ENCODE data around the gene MEGF9. TPM values are rescaled to one million over a fixed set of nuclear protein-coding genes. Genes with fewer than 3 reads are reported as not detected.
A peak's percentile ranks its signal among the peaks of the same experiment; 100 is the strongest.
"Not testable (repeated sequence)": the region's sequence is repeated elsewhere in the genome, so short reads cannot be mapped to it uniquely, and the experiment has no call there.

MEGF9 gene
- total and polyA plus RNA-seq, 12 donors, result 3.9 to 28.5 (median 19.7) TPM

DNA sequence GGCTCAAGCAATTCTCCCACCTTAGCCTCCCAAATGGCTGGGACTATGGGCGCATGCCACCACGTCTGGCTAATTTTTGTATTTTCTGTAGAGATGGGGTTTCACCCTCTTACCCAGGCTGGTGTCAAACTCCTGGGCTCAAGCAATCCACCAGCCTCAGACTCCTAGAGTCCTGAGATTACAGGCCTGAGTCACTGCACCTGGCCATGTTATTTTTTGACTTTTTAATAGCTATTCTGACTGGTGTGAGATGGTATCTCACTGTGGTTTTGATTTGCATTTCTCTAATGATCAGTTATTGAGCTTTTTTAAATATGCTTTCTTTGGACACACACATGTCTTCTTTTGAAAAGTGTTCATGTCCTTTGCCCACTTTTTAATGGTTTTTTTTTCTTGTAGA is 40.8 kb upstream of the MEGF9 start:
- intact Hi-C loops (cut with DNase I), result loop anchor here (5.0 to 10.0 kb wide), 2 partner anchors 180 to 307 kb away; no protein-coding TSS in a partner anchor
- H3K27ac ChIP-seq, result no peak overlapping the region
- no peak for DNase-seq

DNA sequence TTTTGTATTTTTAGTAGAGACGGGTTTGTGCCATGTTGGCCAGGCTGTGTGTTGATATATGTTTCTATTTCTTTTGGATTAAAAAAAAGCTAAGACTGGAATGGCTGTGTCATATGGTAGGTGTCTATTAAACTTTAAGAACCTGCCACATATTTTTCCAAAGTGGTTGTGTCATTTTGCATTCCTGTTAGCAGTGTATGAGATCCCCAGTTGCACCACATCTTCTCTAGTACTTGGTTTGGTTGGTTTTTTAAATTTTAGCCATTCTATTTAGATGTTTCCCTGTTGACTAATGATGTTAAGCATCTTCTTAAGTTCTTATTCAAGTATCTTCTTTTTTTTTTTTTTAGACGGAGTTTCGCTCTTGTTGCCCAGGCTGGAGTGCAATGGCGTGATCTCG is 36.2 kb upstream of the MEGF9 start:
- WGBS, 4 donors, result 88 to 95% (median 93%) methylated on average over 5 of the region's 5 CpGs
- intact Hi-C loops (cut with DNase I), result loop anchor here in 1 of 2 donors (10.0 kb wide), 1 partner anchor 184 kb away; no protein-coding TSS in a partner anchor
- Histone ChIP-seq H3K4me1 (replicated peaks in 1 of 2) (no peaks in the 10 kb centered on the region), H3K36me3 (replicated peaks in 1 of 2) (no peaks in the 10 kb centered on the region), H3K4me3 (no peak overlapping the region), H3K27ac (no peak overlapping the region), H3K9me3 (replicated peaks in 1 of 3) (no peaks in the 10 kb centered on the region), H3K27me3 (no peaks in the 10 kb centered on the region)
- no peak for DNase-seq
- TF ChIP-seq POLR2A (IDR thresholded peaks at IDR 0.05) (no peak), CTCF (IDR thresholded peaks at IDR 0.05) (no peak)

More for the DNA sequence above, 40.8 kb upstream of the MEGF9 start:
- TF ChIP-seq CTCF (IDR thresholded peaks at IDR 0.05), result no peak
- no peak for TF ChIP-seq POLR2A (IDR thresholded peaks at IDR 0.05)
- WGBS, 4 donors, result 91 to 99% (median 95%) methylated on average over 2 of the region's 2 CpGs
- Histone ChIP-seq H3K4me3 (no peak overlapping the region), H3K36me3 (replicated peaks in 1 of 2) (no peaks in the 10 kb centered on the region), H3K27me3 (no peaks in the 10 kb centered on the region), H3K9me3 (replicated peaks in 1 of 3) (no peaks in the 10 kb centered on the region), H3K4me1 (replicated peaks in 1 of 2) (peaks cover 0 to 10% of the 10 kb centered on the region in 2 donors)

- H3K4me1 ChIP-seq (replicated peaks in 1 of 2); intact Hi-C loops (cut with DNase I); H3K27me3 ChIP-seq; DNase-seq; H3K9me3 ChIP-seq (replicated peaks in 1 of 3); H3K4me3 ChIP-seq; H3K27ac ChIP-seq; H3K36me3 ChIP-seq (replicated peaks in 1 of 2): not testable (repeated sequence)
- 94 to 98% (median 97%) methylated on average over 10 to 26 of the region's 26 CpGs for WGBS, 4 donors
These were observed 32.1 kb upstream of the MEGF9 start for GRCh38 chr9:120746366-120746765.

DNA sequence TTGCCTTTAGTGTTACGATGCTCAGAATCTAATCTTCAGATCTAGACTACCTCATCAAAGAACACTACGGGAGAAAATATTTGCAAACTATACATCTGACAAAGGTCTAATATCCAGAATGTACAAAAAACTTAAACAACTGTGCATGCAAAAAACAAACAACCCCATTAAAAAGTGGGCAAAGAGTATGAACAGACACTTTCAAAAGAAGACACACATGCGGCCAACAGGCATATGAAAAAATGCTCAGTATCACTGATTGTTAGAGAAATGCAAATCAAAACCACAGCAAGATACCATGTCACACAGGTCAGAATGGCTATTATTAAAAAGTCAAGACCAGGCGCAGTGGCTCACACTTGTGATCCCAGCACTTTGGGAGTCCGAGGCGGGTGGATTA is 31.0 kb upstream of the MEGF9 start:
- no peak overlapping the region for H3K27ac ChIP-seq
- intact Hi-C loops (cut with DNase I), result no loop called here
- DNase-seq, result no peak
- no peaks in the 10 kb centered on the region for H3K27me3 ChIP-seq
- H3K4me1 ChIP-seq (replicated peaks in 1 of 2), result no peaks in the 10 kb centered on the region
- WGBS, 4 donors, result 89 to 97% (median 95%) methylated on average over 6 of the region's 6 CpGs
- H3K9me3 ChIP-seq (replicated peaks in 1 of 3), result no peaks in the 10 kb centered on the region
- H3K36me3 ChIP-seq (replicated peaks in 1 of 2), result no peaks in the 10 kb centered on the region
- TF ChIP-seq POLR2A (IDR thresholded peaks at IDR 0.05), result no peak
- no peak for TF ChIP-seq CTCF (IDR thresholded peaks at IDR 0.05)
- no peak overlapping the region for H3K4me3 ChIP-seq

- Histone ChIP-seq H3K9me3 (replicated peaks in 1 of 3) (no peaks in the 10 kb centered on the region), H3K4me1 (replicated peaks in 1 of 2) (no peaks in the 10 kb centered on the region), H3K4me3 (no peak overlapping the region), H3K27ac (no peak overlapping the region), H3K27me3 (no peaks in the 10 kb centered on the region), H3K36me3 (replicated peaks in 1 of 2) (no peaks in the 10 kb centered on the region)
- intact Hi-C loops (cut with DNase I), result no loop called here
- 77 to 86% (median 84%) methylated on average over 6 of the region's 6 CpGs for WGBS, 4 donors
- no peak for DNase-seq
- TF ChIP-seq CTCF (IDR thresholded peaks at IDR 0.05) (peak; percentile 66 to 83 (median 74)), POLR2A (IDR thresholded peaks at IDR 0.05) (no peak)
These were observed 28.7 kb upstream of the MEGF9 start for GRCh38 chr9:120742951-120743416.

All from adrenal gland (tissue), 12 donors.